ENCODE data around the gene ZNF423.

- TF ChIP-seq POLR2A (IDR thresholded peaks at IDR 0.05): no peak
- no peak for TF ChIP-seq CTCF (IDR thresholded peaks at IDR 0.05 in 8 of 11, conservative IDR thresholded peaks at IDR 0.05 in 3 of 11)
Observed at GRCh38 chr16:49650603-49651002, 205.3 kb downstream of the ZNF423 start.
